Duodenal mucosa (tissue), 2 donors: ENCODE measurements around the gene BAZ2A.

Experiments used
- H3K27ac ChIP-seq: one replicate; pipeline ENCODE4 v1.7.0; 2013; ENCODE audit warnings: low read depth, low read length
- H3K27me3 ChIP-seq, 2 donors: one replicate each; pipeline ENCODE4 v1.7.0; 2013; ENCODE audit warnings: low read length in 2 of 2, control low read depth in 1 of 2; ENCODE audit not compliant: insufficient read depth in 2 of 2, control insufficient read depth in 1 of 2
- H3K36me3 ChIP-seq, 2 donors: one replicate each; pipeline ENCODE4 v1.7.0; 2013; ENCODE audit warnings: low read length in 2 of 2, control low read depth in 1 of 2; ENCODE audit not compliant: insufficient read depth in 2 of 2, control insufficient read depth in 1 of 2
- H3K4me1 ChIP-seq, 2 donors: one replicate each; pipeline ENCODE4 v1.7.0; 2013; ENCODE audit warnings: low read length in 2 of 2, control low read depth in 1 of 2; ENCODE audit not compliant: insufficient read depth in 2 of 2, control insufficient read depth in 1 of 2
- H3K4me3 ChIP-seq, 2 donors: one replicate each; pipeline ENCODE4 v1.7.0; 2013; ENCODE audit warnings: low read length in 2 of 2, low read depth in 1 of 2
- H3K9ac ChIP-seq, 2 donors: one replicate each; pipeline ENCODE4 v1.7.0; 2013; ENCODE audit warnings: low read length in 2 of 2, low read depth in 1 of 2
- H3K9me3 ChIP-seq, 2 donors: one replicate each; pipeline ENCODE4 v1.7.0; 2013; ENCODE audit warnings: low read length in 2 of 2, control low read depth in 1 of 2; ENCODE audit not compliant: control insufficient read depth in 1 of 2

BAZ2A gene

DNA sequence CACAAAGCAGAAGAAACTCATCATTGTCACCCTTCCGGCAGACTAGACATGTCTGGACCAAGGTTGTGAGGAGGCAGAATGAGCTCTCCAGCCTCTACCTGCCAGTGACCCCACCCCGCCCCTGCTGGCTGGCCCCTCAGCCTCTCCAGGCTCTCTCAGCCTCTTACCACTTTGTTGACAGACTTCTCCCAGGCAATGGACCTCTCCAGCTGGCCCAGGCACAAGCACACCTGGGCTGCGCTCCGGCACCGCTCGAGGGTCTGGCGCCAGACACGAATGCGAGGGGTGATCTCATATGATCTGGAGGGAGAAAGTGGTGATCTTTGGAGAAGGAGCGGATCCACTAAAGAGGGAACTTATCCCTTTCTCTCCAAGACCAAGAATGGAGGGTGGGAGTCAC is 30.3 kb downstream of the BAZ2A start:
- H3K9ac ChIP-seq, result no peak overlapping the region
- H3K4me1 ChIP-seq, result no peaks in the 10 kb centered on the region
- no peak overlapping the region for H3K27ac ChIP-seq
- no peak overlapping the region for H3K4me3 ChIP-seq
- H3K9me3 ChIP-seq, result no peaks in the 10 kb centered on the region
- H3K27me3 ChIP-seq, result no peaks in the 10 kb centered on the region
- peaks cover 72 to 91% of the 10 kb centered on the region in 2 donors for H3K36me3 ChIP-seq

DNA sequence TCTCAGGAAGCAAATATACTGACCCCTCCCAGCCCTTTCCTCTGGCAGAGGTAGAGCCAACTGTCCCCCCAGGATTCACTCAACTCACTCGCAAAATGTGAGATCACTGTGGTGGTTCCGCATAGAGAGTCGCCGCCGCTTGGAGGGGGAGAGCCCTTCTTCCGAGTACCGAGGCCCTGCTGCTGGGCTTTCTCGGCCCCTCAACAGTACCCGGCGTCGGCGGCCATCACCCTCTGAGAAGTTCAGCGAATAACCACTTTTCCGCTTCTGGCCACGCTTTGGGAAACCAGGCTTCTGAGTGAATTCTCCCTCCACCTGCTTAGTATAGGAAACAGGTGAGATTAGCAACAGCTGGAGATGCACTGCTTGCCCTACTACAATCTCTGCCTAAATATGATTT is 31.1 kb downstream of the BAZ2A start:
- Histone ChIP-seq H3K9me3 (no peaks in the 10 kb centered on the region), H3K9ac (no peak overlapping the region), H3K27ac (no peak overlapping the region), H3K36me3 (peaks cover 65 to 83% of the 10 kb centered on the region in 2 donors), H3K4me1 (no peaks in the 10 kb centered on the region), H3K27me3 (no peaks in the 10 kb centered on the region), H3K4me3 (no peak overlapping the region)

DNA sequence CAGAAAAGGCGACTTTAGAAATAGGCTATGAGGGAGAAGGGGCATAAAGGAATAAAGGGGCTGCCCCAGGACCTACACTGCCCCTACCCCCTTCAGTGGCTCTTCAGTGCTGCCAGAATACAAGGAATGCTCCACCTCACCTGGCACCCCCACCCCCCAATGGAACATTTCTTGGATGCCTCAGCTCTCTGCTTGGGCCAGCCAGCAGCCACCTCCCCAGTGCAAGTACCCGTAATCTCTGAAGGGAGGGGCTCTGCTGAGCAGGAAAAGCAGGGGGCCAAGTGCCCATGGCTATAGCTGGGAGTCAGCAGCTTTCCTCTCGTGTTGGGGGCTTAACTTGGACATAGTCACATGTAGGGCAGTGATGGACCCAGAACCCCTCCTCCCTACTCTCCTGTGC is 33.3 kb downstream of the BAZ2A start:
- Histone ChIP-seq H3K4me1 (no peaks in the 10 kb centered on the region), H3K9me3 (no peaks in the 10 kb centered on the region), H3K36me3 (peaks cover 46 to 61% of the 10 kb centered on the region in 2 donors), H3K4me3 (no peak overlapping the region), H3K27ac (no peak overlapping the region), H3K9ac (no peak overlapping the region), H3K27me3 (no peaks in the 10 kb centered on the region)

DNA sequence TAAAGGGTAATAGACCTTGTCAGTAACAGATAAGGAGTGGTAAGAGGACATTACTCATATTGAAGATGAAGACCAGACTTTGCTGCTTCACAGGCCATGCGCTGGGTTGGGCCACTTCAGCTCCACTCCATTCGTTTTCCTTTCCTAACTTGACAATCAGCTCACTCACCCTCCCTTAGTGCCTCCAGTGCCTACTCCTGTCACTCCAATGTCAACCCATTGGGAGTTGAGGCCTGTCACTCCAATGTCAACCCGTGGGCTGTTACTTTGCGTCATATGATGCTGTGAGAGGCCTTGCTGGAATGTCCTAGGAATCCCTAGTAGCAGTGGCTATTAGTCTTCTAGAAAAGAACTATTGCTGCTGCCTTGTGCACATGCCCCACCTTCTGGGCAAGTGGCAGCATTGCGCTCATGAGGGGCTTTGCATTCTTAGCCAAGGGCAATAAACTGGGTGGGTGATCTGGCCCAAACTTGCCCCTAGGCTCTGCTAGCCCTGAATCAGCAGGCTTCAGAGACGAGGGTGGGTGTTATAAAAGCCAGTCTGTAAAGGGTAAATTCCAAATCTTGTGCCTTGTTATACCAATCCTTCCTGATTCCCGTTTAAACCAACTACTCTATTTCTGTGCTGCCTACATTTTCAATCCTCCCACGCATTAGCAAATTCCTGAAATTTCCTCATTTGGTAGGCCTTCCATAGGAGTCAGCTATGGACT is 36.1 kb downstream of the BAZ2A start:
- H3K36me3 ChIP-seq, result peaks cover 19 to 34% of the 10 kb centered on the region in 2 donors
- H3K9ac ChIP-seq, result no peak overlapping the region
- no peaks in the 10 kb centered on the region for H3K9me3 ChIP-seq
- H3K27me3 ChIP-seq, result no peaks in the 10 kb centered on the region
- H3K4me3 ChIP-seq, result no peak overlapping the region
- no peak overlapping the region for H3K27ac ChIP-seq
- peaks cover 5 to 8% of the 10 kb centered on the region in 2 donors for H3K4me1 ChIP-seq

DNA sequence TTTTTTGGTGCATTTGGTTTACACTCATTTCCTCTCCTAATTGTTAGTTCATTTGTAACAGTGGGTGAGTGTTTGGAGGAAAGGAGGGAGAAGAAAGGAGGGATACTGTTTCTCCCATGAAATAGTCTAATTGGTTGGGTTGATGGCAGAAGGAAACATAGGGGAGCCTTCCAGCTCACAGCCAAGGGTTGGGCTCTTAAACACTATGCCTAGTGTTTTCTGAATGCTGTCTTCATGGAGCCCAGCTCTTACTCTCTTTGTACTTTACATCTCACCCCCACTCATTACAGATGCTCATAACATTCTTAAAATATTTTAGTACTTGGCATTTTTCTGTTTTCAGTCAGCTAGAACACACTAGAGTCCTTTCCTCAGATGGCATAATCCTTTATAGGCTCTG is 38.2 kb downstream of the BAZ2A start:
- Histone ChIP-seq H3K4me3 (no peak overlapping the region), H3K36me3 (peaks cover 13 to 23% of the 10 kb centered on the region in 2 donors), H3K9ac (no peak overlapping the region), H3K4me1 (peaks cover 5 to 8% of the 10 kb centered on the region in 2 donors), H3K27me3 (no peaks in the 10 kb centered on the region), H3K27ac (no peak overlapping the region), H3K9me3 (no peaks in the 10 kb centered on the region)

DNA sequence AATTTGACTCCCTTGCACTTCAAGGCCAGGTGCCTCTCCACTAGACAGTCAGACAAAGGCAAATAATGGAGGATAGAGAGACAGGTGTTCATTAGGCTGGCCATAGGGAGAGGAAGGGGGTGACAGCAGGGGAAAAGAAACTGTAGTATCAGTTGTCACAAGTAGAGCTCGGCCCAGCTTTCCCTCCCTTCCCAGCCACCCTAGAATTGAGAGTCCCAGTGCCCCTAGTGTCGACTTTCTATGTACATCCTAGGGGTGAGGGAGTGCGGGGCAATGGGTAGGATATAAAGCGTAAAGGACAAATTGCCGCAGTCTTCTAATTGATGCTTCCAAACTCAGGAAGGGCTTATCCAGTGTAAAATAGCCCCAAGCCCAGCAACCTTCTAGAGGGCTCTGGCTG is 39.0 kb downstream of the BAZ2A start:
- Histone ChIP-seq H3K27ac (no peak overlapping the region), H3K9ac (no peak overlapping the region), H3K27me3 (no peaks in the 10 kb centered on the region), H3K36me3 (peaks cover 12 to 20% of the 10 kb centered on the region in 2 donors), H3K9me3 (no peaks in the 10 kb centered on the region), H3K4me3 (no peak overlapping the region), H3K4me1 (peaks cover 5 to 8% of the 10 kb centered on the region in 2 donors)

DNA sequence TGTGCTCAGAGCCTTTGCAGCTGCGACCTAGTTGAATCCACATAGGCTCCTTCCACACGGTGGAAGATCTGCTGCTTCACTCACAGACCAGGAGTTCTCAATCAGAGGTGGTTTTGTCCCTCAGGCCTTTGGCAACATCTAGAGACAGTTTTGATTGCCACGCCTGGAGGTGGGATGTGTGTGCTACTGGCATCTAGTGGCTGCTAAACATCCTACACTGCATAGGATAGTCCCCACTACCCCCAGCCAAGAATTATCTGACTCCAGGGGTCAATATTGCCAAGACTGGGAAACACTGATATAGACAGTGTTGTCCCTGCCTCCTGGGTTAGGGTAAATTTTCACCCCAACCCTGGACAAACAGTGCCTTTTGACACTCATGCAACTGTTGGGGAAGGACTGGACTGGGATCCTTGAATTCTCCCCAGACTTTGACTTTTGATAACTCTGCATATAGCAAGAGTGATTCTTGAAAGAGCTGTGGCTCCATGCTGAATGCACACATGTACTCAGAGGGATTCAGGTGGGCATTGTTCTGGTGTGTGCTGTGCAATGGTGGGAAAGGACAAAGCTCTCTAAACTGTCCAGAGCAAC is 39.8 kb downstream of the BAZ2A start:
- Histone ChIP-seq H3K27me3 (no peaks in the 10 kb centered on the region), H3K4me1 (peaks cover 5 to 8% of the 10 kb centered on the region in 2 donors), H3K36me3 (peaks cover 12 to 15% of the 10 kb centered on the region in 2 donors), H3K9ac (no peak overlapping the region), H3K4me3 (no peak overlapping the region), H3K27ac (no peak overlapping the region), H3K9me3 (no peaks in the 10 kb centered on the region)

DNA sequence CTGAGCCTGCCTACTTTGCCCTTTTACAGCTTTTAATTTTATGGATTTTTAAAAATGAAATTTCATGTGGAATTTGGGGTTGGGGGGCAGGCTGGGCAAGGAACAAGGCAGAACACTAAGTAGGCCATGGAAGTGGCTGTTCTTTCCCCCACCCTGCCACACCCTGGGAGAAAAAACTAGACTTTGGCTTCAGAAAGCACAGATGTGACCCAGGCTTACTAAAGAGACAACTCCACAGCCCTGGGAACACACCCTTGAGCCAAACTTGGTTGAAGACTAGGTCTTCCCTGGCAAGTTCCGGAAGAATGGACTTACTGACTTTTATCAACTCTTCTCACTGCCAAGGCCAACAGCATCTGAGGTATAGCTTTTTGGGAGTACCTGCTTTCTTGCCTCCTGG is 40.3 kb downstream of the BAZ2A start:
- Histone ChIP-seq H3K36me3 (peaks cover 11 to 12% of the 10 kb centered on the region in 2 donors), H3K4me3 (no peak overlapping the region), H3K9me3 (no peaks in the 10 kb centered on the region), H3K27ac (no peak overlapping the region), H3K4me1 (peaks cover 5 to 8% of the 10 kb centered on the region in 2 donors), H3K27me3 (no peaks in the 10 kb centered on the region), H3K9ac (no peak overlapping the region)

DNA sequence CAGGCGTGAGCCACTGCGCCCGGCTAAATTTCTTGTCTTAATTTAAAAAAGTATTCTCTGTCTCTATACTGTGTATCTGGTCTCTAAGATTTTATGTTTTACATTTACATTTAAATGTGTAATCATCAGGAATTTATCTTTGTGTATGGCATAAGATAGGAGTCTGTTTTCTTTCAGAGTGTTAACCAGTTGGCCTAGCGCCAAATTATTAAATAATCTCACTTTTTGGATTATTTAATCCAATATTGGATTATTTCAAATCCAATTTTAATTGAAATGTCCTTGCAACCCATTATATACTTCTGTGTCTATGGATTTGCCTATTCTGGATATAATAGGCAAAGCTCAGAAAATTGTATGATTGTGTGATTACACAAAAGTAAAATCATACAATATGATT is 45.0 kb downstream of the BAZ2A start:
- peaks cover 17% of the 10 kb centered on the region in 2 donors for H3K36me3 ChIP-seq

DNA sequence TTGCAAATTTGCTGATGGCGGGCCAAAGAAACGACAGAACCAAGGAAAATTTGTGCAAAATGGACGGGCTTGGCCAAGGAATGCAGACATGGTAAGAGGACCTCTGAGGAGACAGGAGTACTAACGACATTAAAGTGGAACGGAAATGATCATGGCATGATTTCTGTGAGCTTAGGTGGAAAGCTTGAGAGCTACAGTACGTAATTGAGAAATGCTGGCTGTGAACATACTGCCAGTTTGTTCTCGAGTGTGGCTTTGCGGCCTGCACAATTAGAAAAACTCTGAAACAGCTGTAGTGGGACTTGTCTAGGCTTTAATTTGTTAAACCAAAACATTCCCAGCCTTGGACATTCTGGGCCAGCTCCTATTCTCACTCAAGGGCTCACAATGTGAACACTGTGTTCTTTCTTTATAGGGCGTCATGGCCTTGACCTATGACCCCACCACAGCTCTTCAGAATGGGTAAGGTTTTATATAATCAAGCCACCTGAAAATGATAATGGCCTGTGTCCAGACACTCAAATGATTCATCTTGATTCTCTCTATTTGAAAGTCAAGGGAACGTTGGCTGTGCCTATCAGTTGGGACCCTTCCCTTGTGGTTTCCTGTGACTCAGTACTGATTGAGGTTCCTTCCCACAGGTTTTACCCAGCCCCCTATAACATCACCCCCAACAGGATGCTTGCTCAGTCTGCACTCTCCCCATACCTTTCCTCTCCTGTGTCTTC is 48.5 kb downstream of the BAZ2A start:
- Histone ChIP-seq H3K27ac (no peak overlapping the region), H3K9me3 (no peaks in the 10 kb centered on the region), H3K9ac (no peak overlapping the region), H3K36me3 (peaks cover 5 to 6% of the 10 kb centered on the region in 2 donors), H3K4me1 (no peaks in the 10 kb centered on the region), H3K4me3 (no peak overlapping the region), H3K27me3 (no peaks in the 10 kb centered on the region)

More for the DNA sequence above, 45.0 kb downstream of the BAZ2A start:
- H3K9ac ChIP-seq, result no peak overlapping the region
- no peaks in the 10 kb centered on the region for H3K9me3 ChIP-seq
- H3K4me1 ChIP-seq, result peaks cover 4 to 5% of the 10 kb centered on the region in 2 donors
- no peak overlapping the region for H3K4me3 ChIP-seq
- H3K27ac ChIP-seq, result no peak overlapping the region
- H3K27me3 ChIP-seq, result no peaks in the 10 kb centered on the region
